NCI-H2227 treated with DMSO at 0.1 percent for 48 hours (cell line): ENCODE data around the gene RPH3AL.
A peak's percentile ranks its signal among the peaks of the same experiment; 100 is the strongest.

ENCODE experiments used
- DNase-seq: peaks from one replicate; lab custom pipeline; 2025; lab: John Stamatoyannopoulos, UW

Gene RPH3AL

DNA sequence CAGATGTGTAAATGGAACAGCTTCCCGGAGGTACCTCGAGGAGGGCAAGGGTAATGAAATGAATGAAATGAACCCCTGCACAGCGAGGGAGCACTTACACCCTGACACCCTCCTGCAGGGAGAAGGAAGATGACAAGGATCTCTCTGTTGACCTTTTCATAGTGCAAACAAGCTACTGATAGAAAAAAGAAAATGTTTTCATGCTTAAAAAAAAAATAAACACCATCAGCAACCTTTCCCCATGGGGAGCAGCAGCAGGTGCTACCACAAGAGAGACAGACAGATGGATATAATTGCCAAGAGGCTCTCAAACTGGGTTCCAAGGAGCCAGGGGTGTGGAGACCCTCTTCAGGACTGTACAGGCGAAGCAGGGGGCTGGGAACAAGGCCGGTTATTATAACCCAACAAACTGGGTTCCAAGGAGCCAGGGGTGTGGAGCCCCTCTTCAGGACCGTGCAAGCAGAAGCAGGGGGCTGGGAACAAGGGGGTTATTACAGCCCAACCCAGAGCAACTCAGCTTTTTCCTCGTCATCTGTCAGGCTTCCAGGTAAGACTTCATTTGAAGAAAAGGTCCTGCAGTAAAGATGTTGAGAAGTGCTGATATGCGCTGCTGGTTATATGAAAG lies 718 bp upstream of the RPH3AL start:
- peak; percentile 45 for DNase-seq

DNA sequence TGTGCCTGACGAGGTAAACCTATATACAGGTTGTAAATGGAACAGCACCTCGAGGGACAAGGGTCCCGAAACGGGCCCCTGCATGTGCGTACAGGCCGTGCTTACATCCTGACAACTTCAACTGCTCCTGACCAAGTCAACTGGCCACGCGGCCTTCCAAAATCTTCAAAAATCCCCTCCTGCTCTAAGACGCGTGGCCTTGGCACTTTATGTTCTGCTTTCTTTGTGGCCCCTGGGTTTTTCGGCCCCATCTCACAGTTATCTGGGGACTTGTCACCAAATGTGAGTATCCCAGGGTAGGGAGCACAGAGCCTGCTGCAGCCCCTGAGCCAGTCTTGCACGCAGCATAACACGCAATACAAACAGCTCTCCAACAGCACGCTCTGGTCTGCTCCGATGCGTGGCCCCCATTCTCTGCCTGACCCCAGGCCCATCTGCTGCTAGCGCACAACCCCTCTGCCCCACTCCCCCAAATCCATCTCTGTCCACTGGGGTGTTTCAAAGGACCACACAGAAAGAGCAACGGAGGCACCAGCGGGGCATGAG lies 659 bp downstream of the RPH3AL start:
- DNase-seq, result no peak

DNA sequence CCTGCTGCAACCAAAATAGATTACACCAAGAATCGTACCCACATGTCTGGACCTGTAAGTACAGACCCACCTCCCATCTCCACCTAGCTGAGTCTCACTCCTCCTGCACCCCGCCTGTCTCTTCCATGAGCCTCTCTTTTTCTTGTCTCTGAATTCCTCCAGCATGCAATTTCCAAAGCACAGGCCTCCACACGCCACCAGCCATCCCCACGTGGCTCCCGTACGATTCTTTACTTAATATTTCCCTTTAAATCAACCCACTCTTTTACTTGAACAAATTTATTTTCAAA lies 1.2 kb downstream of the RPH3AL start:
- DNase-seq, result no peak

DNA sequence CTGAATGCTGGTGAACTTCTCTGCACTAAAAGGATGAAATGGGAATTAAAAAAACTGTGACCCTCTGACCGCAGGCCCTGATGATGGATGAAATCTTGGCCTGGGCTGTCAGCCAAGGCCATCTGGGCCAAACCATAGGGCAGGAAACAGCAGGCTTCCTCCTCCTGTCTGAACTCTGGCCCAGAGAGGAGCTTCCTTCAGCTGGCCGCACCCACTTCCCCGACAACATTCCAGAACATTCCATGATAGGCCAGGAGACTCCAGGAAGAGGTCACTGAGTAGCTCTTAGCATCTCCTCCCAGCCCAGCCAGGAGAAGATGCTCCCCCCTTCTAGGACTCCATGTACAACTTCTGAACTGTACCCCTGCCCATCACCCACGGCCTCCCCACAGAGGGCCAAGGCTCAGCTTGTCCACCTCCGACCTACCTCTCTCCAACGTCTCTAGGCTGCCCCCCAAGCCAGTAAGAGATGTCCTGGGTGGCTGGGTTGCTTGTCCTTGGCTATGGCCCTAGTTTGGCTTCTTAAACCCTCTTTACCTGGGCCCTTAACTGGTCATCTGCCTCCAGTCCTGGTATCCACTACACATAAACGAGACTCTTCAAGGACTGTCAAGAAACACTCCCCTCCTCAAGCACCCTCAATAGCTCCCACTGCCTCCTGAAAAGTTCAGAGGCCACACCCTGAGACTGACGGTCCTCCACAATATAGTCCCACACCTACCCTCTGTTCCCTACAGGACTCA lies 1.7 kb downstream of the RPH3AL start:
- DNase-seq, result no peak

DNA sequence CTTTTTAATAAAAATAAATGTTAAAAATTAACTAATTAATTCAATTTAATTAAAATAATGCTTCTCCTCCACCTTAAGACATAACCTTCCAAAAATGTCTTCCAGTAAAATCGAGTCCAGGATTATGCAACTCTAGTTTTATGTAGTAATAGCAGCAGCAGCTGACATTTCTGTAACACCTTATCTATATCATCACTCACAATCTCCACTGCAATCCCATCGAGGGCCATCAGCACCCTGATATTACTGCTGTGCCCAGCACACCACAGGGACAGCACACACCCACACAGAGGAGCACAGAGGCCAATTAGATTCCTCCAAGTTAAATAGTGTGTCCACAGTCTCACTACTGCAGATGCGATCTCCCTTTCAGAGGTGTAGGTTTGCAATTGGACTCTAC lies 2.9 kb downstream of the RPH3AL start:
- DNase-seq, result no peak

DNA sequence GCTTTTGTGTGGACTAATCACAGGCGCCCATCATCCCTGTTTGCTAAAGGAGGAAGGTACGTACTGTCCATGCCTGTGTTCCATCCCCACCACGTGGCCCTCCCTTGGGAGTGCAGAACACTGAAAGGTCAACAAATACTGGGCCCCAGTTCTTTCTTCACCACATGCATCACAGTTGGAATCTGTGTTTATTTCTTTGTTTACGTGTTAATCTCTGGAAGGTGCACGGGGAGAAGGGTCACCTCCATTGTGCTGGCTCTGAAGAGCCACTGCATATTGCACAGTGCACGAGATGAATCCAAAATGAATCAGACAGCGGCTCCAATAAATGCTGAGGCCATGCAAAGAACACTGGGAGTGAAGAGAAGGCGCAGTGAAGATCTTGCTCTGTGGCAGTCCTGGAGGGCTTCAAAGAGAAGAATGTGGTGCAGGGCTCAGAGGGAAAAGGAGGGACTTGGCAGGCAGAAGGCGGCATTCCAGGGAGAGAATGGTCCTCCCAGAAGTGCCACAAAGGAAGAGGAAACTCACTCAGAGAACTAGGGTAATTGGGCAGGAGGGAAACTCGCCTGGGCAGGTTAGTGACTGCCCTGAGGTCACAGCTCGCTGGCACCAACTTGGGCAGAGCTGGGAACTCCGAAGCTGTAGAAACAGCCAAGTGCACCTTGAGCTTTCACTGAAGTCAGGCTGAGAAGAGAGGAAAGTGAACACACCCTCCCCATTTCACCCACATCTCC lies 3.7 kb downstream of the RPH3AL start:
- DNase-seq, result peak; percentile 2

DNA sequence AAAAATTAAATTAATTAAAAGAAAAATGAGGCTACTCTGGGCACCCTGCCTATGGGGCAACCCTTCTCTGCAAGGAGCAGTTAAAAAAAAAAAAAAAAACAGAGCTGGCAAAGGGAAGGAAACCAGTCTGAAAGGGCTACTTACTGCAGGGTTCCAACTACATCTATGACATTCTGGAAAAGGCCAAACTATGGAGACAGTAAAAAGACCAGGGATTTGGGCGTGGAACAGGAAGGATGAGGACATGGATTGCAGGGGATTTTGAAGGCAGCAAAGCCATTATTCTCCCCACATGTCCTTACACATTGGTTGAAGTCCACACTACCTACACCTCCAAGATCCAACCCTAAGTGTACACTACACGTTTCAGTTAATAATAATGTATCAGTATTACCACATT lies 4.6 kb downstream of the RPH3AL start:
- no peak for DNase-seq

DNA sequence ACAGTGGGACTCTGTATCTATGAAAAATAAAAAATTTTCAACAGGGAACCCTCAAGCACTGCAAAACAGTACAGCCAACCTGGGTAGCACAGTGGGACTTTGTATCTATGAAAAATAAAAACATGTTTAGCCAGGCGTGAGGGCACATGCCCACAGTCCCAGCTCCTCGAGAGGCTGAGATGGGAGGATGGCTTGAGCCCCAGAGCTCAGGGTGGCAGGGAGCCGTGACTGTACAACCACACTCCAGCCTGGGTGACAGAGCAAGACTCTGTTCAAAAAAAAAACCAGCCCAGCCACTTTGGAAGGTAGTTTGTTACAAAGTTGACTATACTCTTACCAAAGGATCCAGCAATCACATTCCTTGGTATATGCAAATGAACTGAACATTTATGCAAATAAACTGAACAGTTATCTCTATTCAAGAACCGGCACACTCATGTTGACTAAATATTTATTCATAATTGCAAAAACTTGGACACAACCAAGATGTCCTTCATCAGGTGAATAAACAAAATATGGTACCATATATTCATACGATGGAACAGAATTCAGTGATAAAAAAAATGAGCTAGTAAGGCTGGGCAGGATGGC lies 5.2 kb downstream of the RPH3AL start:
- no peak for DNase-seq

DNA sequence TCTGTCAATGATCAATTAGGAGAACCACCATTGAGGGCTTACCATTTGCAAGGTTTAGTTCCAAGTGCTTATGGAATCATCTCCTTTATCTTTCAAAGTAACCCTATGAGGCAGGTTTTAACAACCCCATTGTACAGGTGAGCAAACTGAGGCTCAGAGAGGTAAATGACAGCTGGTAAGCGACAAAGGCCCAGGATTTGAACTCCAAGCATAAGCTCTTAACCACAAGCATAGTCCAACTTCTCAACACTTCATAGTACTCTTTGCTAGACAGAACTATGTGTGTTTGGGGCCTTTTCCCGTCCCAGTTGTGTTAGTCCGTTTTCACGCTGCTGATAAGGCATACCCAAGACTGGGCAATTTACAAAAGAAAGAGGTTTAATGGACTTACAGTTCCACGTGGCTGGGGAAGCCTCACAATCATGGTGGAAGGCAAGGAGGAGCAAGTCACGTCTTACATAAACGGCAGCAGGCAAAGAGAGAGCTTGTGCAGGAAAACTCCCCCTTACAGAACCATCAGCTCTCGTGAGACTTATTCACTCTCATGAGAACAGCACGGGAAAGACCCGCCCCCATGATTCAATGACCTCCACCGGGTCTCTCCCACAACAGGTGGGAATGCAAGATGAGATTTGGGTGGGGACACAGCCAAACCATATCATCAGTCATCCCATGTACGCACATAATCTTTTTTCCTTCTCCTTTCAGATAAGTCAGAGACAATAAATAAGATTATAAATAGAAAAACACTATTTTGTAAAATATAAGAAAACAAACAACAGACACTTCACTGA lies 6.4 kb downstream of the RPH3AL start:
- no peak for DNase-seq

DNA sequence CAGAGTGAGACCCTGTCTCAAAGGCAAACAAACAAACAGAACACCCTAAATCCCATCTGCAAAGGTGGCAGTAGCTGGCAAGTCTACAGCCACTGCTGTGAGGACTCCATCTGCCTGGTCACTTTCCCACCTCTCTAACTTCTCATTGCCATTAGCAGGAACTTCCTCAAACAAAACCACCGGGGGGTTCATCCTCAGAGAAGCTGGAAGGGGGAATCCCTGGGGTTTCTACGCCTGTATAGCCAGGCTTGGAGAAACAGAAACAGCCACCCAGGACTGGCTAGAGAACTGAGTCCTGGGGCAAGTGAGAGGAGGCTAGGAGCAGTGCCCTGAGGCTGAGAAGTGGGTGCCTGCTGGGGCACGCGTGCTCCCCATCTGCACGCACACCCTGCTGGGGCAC lies 7.3 kb downstream of the RPH3AL start:
- no peak for DNase-seq

DNA sequence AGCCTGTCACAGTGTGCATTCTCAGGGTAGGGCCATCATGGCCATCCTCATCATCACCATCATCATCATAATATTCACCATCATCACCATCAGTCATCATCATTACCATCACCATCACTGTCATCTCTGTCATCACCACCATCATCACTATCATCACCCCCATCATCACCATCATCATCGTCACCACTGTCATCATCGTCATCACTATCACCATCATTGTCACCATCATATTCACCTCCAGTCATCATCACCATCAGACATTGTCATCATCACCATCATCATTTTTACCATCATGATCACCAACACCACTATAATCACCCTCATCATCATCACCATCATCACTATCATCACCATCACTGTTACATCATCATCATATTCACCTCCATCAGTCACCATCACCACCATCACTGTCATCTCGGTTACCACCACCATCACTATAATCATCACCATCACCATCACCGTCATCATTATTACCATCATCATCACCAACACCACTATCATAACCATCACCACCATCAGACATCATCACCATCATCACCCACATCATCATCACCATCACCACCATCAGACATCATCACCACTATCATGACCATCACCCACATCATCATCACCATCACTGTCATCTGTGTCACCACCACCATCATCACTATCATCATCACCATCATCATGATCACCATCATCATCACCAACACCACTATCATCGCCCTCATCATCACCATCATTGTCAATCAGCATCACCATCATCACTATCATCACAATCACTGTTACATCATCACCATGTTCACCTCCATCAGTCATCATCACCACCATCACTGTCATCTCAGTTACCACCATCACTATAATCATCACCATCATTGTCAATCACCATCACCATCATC lies 8.5 kb downstream of the RPH3AL start:
- no peak for DNase-seq

DNA sequence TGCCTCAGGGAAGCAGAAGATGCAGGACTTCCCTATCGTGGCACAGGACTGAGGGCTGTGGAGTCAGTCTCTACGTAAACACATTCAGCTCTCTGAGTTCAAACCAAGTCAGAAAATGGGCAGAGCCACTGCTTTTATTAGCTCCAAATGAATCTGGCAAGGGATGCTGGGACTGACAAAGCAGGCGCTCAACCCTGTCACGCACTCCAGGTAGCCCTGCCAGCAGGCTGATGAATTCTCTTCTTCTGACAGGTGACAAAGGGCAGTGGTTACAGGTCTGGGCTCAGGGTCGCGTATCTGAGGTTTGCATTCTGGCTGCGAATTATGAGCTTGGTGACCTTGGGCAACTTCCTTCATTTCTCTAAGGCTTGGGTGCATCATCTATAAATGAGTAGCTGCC lies 9.4 kb downstream of the RPH3AL start:
- DNase-seq, result no peak

DNA sequence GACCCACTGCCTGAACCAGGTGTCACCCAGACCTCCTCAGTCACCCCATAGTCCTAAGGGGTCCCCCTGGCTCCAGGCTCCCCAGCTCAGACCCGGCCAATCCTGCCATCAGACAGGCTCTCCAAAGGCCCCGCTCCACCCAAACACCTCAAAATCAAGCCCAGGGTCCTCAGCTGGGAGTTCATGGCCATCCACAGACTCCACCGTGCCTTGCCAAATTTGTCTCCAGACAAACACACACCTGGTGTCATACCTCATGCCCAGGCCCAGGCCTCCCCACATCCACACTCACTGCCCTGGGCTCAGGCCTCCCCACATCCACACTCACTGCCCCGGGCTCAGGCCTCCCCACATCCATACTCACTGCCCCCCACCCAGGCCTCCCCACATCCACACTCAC lies 12.5 kb downstream of the RPH3AL start:
- DNase-seq, result no peak

DNA sequence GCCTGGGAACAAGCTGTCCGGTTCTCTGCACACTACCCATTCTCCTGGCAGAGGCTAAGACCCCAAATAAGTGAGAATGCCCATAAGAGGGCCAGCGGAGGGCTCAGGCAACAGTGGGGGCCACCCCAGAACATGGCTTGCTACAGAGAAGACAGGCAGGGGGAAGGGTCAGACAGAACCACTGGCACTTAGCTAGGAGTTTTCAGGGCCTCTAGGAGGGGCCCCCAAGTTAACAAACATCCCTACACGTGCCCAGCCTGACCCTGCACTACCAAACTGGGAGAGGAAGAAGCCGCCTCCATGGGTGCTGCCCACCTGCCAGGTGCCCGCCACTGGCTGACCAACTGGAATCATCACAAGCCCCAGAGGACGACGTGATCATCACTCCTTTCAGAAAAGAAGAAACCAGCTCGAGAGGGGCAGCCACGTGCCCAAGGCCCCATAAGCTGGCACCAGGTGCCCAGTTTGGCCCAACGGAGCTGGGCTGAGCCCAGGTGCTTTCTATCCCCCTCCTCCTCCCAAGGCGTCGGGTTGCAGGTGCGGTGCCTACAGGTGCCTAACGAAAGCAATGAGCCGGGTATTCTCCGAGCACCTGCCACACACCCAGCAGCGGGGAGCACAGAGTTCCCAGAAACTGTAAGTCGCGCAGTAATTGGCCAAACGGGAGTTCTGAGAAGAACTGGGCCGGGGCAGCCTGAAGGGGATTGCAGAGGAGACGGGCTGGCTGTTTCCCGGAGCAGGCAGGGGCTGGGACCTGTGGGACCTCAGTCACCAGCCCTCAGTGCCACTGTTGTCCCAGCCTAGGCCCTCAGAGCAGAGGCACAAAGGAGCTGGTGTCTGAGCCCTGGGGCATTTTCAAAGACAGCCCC lies 13.2 kb downstream of the RPH3AL start:
- no peak for DNase-seq

DNA sequence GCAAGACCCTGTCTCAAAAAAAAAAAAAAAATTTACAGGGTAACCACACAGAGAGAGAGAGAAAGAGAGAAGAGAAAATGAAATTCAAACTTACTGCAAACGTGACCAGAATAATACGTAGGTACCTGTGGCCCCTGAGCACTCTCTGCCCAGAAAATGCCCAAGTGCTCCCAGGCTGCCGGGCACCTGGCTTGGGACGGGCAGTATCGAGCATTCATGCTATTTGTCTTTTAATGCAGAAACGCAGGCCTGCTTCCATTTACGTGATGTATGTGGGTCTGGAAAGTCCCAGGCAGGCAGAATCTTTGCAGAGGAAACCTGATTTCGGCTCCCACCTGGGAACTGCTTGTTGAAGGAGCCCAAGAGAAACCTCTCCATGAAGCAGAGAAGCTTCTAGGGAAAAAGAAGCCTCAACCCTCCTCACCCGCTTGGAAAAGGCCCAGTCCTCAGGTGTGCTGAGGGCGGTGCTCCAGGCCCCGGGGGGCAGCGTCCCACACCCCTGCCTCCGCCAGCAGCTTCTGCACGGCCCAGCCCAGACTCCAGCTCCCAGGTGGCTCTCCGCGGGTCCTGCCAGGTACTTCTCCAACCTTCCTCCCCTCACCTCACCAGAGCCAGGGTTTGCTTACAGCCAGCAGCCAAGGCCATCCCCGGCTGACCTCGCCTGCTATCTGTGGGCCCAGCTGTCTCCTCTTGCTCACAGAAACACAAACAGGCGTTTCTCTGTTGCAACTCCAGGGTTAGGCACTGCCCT lies 14.0 kb downstream of the RPH3AL start:
- DNase-seq, result no peak

DNA sequence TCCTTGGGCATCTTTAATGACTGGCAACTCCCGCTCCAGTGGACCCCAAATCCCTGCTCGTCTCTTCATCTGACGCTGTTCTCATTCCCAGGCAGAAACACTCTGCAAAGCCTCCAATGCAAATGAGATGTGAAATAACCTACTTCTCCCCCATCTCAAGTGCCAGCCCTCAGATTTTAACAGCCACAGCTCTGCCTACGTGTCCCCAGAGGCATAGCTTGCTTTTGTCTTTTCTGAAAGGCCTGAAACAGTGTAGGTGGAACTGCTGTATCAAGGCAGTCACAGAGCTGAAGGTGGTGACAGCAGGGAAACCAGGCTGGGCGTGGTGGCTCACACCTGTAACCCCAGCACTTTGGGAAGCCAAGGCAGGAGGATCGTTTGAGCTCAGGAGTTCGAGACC lies 14.7 kb downstream of the RPH3AL start:
- DNase-seq, result no peak

DNA sequence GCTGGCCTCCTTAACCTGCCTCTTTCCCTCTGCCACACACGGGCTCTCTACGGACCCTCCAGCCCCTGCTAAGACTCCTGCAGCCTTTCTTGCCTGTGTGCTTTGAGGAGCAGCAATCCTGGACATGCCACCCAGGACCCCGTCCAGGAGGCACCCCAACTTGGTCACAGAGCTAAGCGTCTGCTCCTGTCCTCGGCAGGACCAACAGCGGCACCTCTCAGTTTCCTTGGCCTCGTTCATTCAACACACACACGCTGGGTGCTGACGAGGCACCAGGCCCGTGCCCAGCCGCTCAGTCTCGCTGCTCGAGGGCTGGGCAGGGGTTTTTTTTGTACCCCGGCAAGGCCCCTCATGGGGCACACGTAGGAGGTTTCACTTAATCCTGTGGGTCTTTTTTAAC lies 15.2 kb downstream of the RPH3AL start:
- DNase-seq, result no peak

DNA sequence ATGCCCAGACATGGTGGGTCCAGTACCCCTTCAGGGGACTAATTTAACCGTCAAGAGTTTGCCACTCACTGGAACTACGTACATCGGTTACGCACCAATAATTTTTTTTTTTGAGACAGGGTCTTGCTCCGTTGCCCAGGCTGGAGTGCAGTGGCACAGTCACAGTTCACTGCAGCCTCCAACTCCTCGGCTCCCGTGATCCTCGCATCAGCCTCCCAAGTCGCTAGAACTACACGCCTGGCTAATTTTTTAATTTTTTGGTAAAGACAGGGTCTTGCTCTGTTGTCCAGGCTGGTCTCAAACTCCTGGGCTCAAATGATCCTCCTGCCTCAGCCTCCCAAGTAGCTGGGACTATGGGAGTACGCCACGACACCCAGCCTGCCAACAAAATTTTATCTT lies 15.6 kb downstream of the RPH3AL start:
- DNase-seq, result no peak
